Duodenal mucosa (tissue), 2 donors: ENCODE results near the gene MIS18A.
"Not testable (repeated sequence)": the region's sequence is repeated elsewhere in the genome, so short reads cannot be mapped to it uniquely, and the experiment has no call there.

Experiments used
- H3K27ac ChIP-seq: one replicate; pipeline ENCODE4 v1.7.0; 2013; ENCODE audit warnings: low read depth, low read length
- H3K27me3 ChIP-seq, 2 donors: one replicate each; pipeline ENCODE4 v1.7.0; 2013; ENCODE audit warnings: low read length in 2 of 2, control low read depth in 1 of 2; ENCODE audit not compliant: insufficient read depth in 2 of 2, control insufficient read depth in 1 of 2
- H3K36me3 ChIP-seq, 2 donors: one replicate each; pipeline ENCODE4 v1.7.0; 2013; ENCODE audit warnings: low read length in 2 of 2, control low read depth in 1 of 2; ENCODE audit not compliant: insufficient read depth in 2 of 2, control insufficient read depth in 1 of 2
- H3K4me1 ChIP-seq, 2 donors: one replicate each; pipeline ENCODE4 v1.7.0; 2013; ENCODE audit warnings: low read length in 2 of 2, control low read depth in 1 of 2; ENCODE audit not compliant: insufficient read depth in 2 of 2, control insufficient read depth in 1 of 2
- H3K4me3 ChIP-seq, 2 donors: one replicate each; pipeline ENCODE4 v1.7.0; 2013; ENCODE audit warnings: low read length in 2 of 2, low read depth in 1 of 2
- H3K9ac ChIP-seq, 2 donors: one replicate each; pipeline ENCODE4 v1.7.0; 2013; ENCODE audit warnings: low read length in 2 of 2, low read depth in 1 of 2
- H3K9me3 ChIP-seq, 2 donors: one replicate each; pipeline ENCODE4 v1.7.0; 2013; ENCODE audit warnings: low read length in 2 of 2, control low read depth in 1 of 2; ENCODE audit not compliant: control insufficient read depth in 1 of 2

The MIS18A gene

DNA sequence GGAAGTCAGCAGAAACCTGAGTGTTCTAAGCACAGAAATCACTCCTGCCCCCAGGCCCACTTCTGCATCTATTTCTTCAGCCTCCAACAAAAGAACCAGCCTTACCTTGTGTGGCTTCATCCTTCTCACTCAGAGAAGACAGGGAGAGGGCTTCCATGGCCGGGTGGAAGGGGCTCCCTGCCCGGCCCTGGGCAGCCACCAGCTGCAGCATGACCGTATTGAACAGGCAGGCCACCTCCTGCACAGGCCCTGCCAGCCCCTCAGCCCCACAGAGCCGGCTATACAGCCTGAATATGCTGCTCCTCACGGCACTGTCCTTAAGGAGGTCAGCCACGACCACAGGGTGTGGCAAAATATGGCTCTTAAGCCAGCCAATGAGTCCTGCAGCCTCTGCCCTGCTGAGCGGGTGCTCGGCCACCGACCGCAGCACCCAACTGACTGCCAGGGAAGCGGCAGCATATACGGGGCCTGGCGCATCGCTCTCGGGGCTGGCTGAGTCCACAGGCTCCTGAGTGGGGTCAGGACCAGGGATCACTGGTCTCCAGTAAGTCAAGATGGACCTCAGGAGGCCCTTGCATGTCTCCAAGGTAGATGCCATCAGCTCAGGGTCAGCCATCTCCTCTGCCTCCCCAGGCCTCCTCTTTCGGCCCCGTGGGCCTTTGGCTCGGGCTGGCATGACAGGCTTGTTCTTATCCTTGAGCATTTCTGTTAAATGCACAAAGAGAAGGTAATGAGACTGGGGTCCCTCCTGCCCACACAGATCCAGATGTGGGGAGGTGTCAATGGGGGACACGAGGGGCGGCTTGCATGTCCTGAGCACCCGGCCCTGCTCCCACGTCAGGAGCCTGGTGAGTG is 37.7 kb upstream of the MIS18A start:
- Histone ChIP-seq H3K36me3 (peaks cover 36 to 89% of the 10 kb centered on the region in 2 donors), H3K9ac (no peak overlapping the region), H3K27ac (no peak overlapping the region), H3K4me3 (no peak overlapping the region), H3K27me3 (no peaks in the 10 kb centered on the region), H3K9me3 (no peaks in the 10 kb centered on the region), H3K4me1 (no peaks in the 10 kb centered on the region)

GRCh38 chr21:32315511-32316281 is 36.8 kb upstream of the MIS18A start:
- peaks cover 39 to 84% of the 10 kb centered on the region in 2 donors for H3K36me3 ChIP-seq
- H3K27ac ChIP-seq: no peak overlapping the region
- no peak overlapping the region for H3K9ac ChIP-seq
- no peaks in the 10 kb centered on the region for H3K27me3 ChIP-seq
- H3K9me3 ChIP-seq: no peaks in the 10 kb centered on the region
- H3K4me3 ChIP-seq: no peak overlapping the region
- H3K4me1 ChIP-seq: no peaks in the 10 kb centered on the region

- H3K36me3 ChIP-seq: peaks cover 33 to 76% of the 10 kb centered on the region in 2 donors
- H3K27ac ChIP-seq: no peak overlapping the region
- no peaks in the 10 kb centered on the region for H3K4me1 ChIP-seq
- no peak overlapping the region for H3K9ac ChIP-seq
- no peaks in the 10 kb centered on the region for H3K9me3 ChIP-seq
- H3K27me3 ChIP-seq: no peaks in the 10 kb centered on the region
- no peak overlapping the region for H3K4me3 ChIP-seq
These were observed 36.0 kb upstream of the MIS18A start for GRCh38 chr21:32314806-32315205.

- Histone ChIP-seq H3K9me3 (no peaks in the 10 kb centered on the region), H3K4me3 (no peak overlapping the region), H3K9ac (no peak overlapping the region), H3K4me1 (no peaks in the 10 kb centered on the region), H3K27me3 (no peaks in the 10 kb centered on the region), H3K27ac (no peak overlapping the region), H3K36me3 (peaks cover 32 to 57% of the 10 kb centered on the region in 2 donors)
These were observed 34.1 kb upstream of the MIS18A start for GRCh38 chr21:32312976-32313375.

DNA sequence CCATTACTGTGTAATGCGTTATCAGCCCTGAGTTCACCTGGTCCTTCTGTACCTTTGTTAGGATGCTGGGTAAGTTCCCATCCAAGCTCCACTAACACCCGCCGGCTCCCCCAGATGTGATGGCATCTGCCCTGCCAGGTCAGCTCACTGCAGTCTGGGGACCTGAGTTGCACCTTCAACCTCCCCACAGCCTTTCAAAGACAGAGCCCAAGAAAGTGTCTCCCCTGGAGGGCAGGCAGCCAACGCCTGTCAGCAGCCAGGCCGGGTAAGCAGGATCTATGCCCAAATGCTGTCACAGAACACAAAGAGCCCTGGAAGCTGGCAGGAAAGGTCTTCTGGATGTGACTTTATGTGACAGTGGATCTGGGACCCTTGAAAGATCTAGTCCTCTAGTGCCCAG is 33.5 kb upstream of the MIS18A start:
- no peak overlapping the region for H3K27ac ChIP-seq
- H3K36me3 ChIP-seq: peaks cover 29 to 51% of the 10 kb centered on the region in 2 donors
- no peak overlapping the region for H3K4me3 ChIP-seq
- no peak overlapping the region for H3K9ac ChIP-seq
- no peaks in the 10 kb centered on the region for H3K27me3 ChIP-seq
- H3K4me1 ChIP-seq: no peaks in the 10 kb centered on the region
- no peaks in the 10 kb centered on the region for H3K9me3 ChIP-seq

GRCh38 chr21:32311621-32312020 is 32.8 kb upstream of the MIS18A start:
- Histone ChIP-seq H3K36me3 (peaks cover 24 to 44% of the 10 kb centered on the region in 2 donors), H3K4me3 (no peak overlapping the region), H3K27ac (no peak overlapping the region), H3K9ac (no peak overlapping the region), H3K9me3 (no peaks in the 10 kb centered on the region), H3K27me3 (no peaks in the 10 kb centered on the region), H3K4me1 (no peaks in the 10 kb centered on the region)

GRCh38 chr21:32310976-32311375 is 32.1 kb upstream of the MIS18A start:
- H3K27me3 ChIP-seq, H3K4me1 ChIP-seq, H3K9ac ChIP-seq, H3K9me3 ChIP-seq, H3K27ac ChIP-seq, H3K4me3 ChIP-seq: not testable (repeated sequence)
- peaks cover 24 to 37% of the 10 kb centered on the region in 2 donors for H3K36me3 ChIP-seq

DNA sequence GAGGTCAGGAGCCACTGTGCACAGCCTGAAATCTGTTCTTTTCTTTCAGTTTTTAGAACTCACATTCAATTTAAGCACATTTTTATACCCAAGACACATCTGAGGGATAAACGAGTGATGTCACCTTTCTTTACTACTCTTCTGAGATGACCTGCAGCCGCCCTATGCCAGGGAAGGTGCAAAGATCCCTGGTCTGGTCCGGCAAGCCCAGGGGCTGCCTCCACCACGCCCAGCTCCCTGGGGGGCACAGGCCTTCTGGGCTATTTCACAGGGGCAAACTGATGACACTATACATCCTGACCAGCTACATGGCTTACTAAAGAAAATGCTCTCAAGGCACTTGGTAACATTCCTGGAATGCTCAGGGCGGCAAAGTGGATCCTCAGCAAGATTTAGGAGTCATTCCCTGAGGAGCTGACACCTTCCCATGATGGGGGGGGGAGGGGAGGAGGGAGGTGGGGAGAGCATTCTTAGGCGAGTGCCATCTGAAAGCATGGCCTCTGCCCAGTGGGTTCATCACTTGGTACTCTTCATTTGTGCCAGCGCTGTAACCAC is 31.1 kb upstream of the MIS18A start:
- H3K9ac ChIP-seq: no peak overlapping the region
- H3K4me3 ChIP-seq: no peak overlapping the region
- no peak overlapping the region for H3K27ac ChIP-seq
- no peaks in the 10 kb centered on the region for H3K27me3 ChIP-seq
- no peaks in the 10 kb centered on the region for H3K4me1 ChIP-seq
- peaks cover 23 to 29% of the 10 kb centered on the region in 2 donors for H3K36me3 ChIP-seq
- no peaks in the 10 kb centered on the region for H3K9me3 ChIP-seq

- H3K27ac ChIP-seq: no peak overlapping the region
These were observed 29.8 kb upstream of the MIS18A start for GRCh38 chr21:32308696-32309095.

GRCh38 chr21:32307706-32308105 is 28.9 kb upstream of the MIS18A start:
- Histone ChIP-seq H3K9ac (no peak overlapping the region), H3K27ac (no peak overlapping the region), H3K4me3 (no peak overlapping the region), H3K36me3 (peaks cover 7 to 12% of the 10 kb centered on the region in 2 donors), H3K4me1 (no peaks in the 10 kb centered on the region), H3K27me3 (no peaks in the 10 kb centered on the region), H3K9me3 (no peaks in the 10 kb centered on the region)

More at GRCh38 chr21:32308696-32309095, 29.8 kb upstream of the MIS18A start:
- no peak overlapping the region for H3K4me3 ChIP-seq
- H3K27me3 ChIP-seq: no peaks in the 10 kb centered on the region
- peaks cover 16 to 19% of the 10 kb centered on the region in 2 donors for H3K36me3 ChIP-seq
- no peak overlapping the region for H3K9ac ChIP-seq
- H3K9me3 ChIP-seq: no peaks in the 10 kb centered on the region
- H3K4me1 ChIP-seq: no peaks in the 10 kb centered on the region
